LNCAP (cell line): ENCODE measurements around the gene ADSS1.

ENCODE experiments used
- TF ChIP-seq, protein P1 (sequence below): fragments of 450-650 bp; IDR thresholded peaks from 2 replicates; pipeline ENCODE4 v1.5.1; 2017; ENCODE audit warnings: mild to moderate bottlenecking

ADSS1 gene

GRCh38 chr14:104739546-104740516 is 15.8 kb downstream of the ADSS1 start:
- TF ChIP-seq, protein P1, sequence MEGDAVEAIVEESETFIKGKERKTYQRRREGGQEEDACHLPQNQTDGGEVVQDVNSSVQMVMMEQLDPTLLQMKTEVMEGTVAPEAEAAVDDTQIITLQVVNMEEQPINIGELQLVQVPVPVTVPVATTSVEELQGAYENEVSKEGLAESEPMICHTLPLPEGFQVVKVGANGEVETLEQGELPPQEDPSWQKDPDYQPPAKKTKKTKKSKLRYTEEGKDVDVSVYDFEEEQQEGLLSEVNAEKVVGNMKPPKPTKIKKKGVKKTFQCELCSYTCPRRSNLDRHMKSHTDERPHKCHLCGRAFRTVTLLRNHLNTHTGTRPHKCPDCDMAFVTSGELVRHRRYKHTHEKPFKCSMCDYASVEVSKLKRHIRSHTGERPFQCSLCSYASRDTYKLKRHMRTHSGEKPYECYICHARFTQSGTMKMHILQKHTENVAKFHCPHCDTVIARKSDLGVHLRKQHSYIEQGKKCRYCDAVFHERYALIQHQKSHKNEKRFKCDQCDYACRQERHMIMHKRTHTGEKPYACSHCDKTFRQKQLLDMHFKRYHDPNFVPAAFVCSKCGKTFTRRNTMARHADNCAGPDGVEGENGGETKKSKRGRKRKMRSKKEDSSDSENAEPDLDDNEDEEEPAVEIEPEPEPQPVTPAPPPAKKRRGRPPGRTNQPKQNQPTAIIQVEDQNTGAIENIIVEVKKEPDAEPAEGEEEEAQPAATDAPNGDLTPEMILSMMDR = no peak

GRCh38 chr14:104741108-104741802 is 17.2 kb downstream of the ADSS1 start:
- TF ChIP-seq, protein P1 = no peak

GRCh38 chr14:104741803-104742251 is 17.8 kb downstream of the ADSS1 start:
- TF ChIP-seq, protein P1 = no peak

DNA sequence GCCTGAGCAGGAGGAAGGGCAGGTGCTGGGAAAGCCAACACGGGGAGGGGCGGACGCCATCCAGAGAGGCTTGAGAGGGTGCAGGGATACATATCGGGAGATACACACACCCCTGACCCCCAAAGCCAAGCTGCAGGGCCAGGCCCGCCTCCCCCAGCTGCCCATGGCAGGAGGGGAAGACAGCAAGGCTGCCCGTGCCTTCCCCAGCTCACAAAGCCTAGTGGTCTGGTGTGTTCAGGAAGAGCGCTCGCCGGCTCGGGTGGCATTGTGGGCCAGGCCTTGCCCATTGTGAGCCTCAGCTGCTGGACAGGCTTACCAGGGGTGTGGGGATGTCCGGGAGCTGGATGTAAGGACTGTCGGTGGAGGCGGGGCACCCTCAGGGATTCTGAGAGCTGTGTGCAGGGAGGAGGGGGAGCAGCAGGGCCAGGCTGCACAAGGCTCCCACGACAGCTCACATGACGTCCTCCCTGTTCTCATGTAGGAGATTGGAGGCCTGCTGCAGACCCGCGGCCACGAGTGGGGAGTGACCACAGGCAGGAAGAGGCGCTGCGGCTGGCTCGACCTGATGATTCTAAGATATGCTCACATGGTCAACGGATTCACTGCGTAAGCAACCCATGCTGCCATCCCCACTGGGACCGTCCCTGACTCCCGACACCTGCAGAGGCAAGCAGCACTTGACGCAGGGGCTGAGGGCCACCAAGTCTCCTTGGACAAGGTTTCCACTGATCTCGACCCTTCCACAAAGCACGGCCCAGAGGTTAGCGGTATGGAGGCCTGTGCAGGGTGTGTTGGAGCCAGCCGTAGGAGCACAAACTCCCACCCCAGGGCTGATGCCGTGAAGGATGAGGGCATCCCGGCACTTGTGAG is 18.8 kb downstream of the ADSS1 start:
- TF ChIP-seq, protein P1 = no peak

- TF ChIP-seq, protein P1 = no peak
Observed at GRCh38 chr14:104743461-104744380, 19.7 kb downstream of the ADSS1 start.

GRCh38 chr14:104744484-104744883 is 20.5 kb downstream of the ADSS1 start:
- TF ChIP-seq, protein P1 = no peak
